ENCODE data around the gene KCTD7.
A peak's percentile ranks its signal among the peaks of the same experiment; 100 is the strongest.
"Not testable (repeated sequence)": the region's sequence is repeated elsewhere in the genome, so short reads cannot be mapped to it uniquely, and the experiment has no call there.

KCTD7 gene

DNA sequence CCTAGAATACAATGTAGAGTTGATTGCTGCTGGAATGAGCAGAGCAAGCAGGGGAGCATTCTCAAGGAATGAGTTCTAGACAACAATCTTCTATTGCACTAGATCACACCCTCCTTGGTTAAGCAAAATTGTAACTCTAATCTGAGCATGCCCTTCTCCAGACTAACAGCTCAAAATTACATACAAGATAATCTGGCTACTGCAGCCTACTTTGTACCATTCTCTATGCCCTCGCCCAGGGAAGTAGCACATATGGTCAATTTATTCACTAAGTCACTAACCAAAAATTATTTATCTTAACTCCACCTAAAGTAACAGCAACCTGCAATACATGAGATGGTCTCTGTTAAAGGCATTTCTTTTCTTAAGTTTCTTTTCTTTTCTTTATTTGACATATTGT, 42.5 kb upstream of the KCTD7 start:
- peaks cover 13% of the 10 kb centered on the region; the same call in 1 of the 2 replicates for H4K20me1 ChIP-seq (ENCODE audit: control insufficient read depth, insufficient read depth, low read depth, low read length)
- H3K9me2 ChIP-seq (replicated peaks; ENCODE audit: control insufficient read depth, low read length): no peaks in the 10 kb centered on the region

DNA sequence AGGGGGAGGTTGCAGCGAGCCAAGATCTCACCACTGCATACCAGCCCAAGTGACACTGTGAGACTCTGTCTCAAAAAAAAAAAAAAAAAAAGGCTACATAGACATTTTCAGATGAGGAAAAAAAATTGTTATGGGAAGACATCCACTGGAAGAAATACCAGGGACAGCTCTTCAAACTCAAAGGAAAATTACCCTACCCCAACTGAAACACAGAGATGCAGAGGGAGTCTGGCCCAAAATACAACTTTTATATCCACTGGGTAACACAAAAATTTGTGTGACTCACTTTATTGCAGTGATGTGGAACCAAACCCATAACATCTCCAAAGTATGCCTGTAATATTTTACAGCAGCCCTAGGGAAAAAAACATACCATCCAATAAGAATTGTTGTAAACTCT, 40.5 kb upstream of the KCTD7 start:
- not testable (repeated sequence) for H3K27ac ChIP-seq (ENCODE audit: low read depth, low read length); H3K4me2 ChIP-seq (ENCODE audit: low read length); H3K9me3 ChIP-seq (ENCODE audit: control insufficient read depth, insufficient read depth, low read length); H3K4me3 ChIP-seq (ENCODE audit: low read length); H3K27me3 ChIP-seq (ENCODE audit: control insufficient read depth, low read length); H3F3A ChIP-seq (ENCODE audit: control insufficient read depth, insufficient read depth); H3K9me2 ChIP-seq (replicated peaks; ENCODE audit: control insufficient read depth, low read length)
- Histone ChIP-seq H3K4me1 (ENCODE audit: control insufficient read depth, low read length) (peaks cover 58% of the 10 kb centered on the region), H3K36me3 (ENCODE audit: control insufficient read depth, low read length) (peaks cover 48% of the 10 kb centered on the region), H3K79me2 (ENCODE audit: control insufficient read depth, low read length) (peaks cover 100% of the 10 kb centered on the region), H4K20me1 (ENCODE audit: control insufficient read depth, insufficient read depth, low read depth, low read length) (peaks cover 17% of the 10 kb centered on the region; the same call in 1 of the 2 replicates)

More for the DNA sequence above, 42.5 kb upstream of the KCTD7 start:
- peaks cover 100% of the 10 kb centered on the region for H3K79me2 ChIP-seq (ENCODE audit: control insufficient read depth, low read length)
- H3F3A ChIP-seq (ENCODE audit: control insufficient read depth, insufficient read depth): peaks cover 6% of the 10 kb centered on the region
- no peaks in the 10 kb centered on the region for H3K27me3 ChIP-seq (ENCODE audit: control insufficient read depth, low read length)
- TF ChIP-seq, protein P1, sequence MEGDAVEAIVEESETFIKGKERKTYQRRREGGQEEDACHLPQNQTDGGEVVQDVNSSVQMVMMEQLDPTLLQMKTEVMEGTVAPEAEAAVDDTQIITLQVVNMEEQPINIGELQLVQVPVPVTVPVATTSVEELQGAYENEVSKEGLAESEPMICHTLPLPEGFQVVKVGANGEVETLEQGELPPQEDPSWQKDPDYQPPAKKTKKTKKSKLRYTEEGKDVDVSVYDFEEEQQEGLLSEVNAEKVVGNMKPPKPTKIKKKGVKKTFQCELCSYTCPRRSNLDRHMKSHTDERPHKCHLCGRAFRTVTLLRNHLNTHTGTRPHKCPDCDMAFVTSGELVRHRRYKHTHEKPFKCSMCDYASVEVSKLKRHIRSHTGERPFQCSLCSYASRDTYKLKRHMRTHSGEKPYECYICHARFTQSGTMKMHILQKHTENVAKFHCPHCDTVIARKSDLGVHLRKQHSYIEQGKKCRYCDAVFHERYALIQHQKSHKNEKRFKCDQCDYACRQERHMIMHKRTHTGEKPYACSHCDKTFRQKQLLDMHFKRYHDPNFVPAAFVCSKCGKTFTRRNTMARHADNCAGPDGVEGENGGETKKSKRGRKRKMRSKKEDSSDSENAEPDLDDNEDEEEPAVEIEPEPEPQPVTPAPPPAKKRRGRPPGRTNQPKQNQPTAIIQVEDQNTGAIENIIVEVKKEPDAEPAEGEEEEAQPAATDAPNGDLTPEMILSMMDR (IDR thresholded peaks at IDR 0.05; ENCODE audit: low read depth, low read length, poor library complexity, severe bottlenecking): no peak
- TF ChIP-seq EZH2phosphoT487 (IDR thresholded peaks at IDR 0.05; ENCODE audit: borderline replicate concordance, low read length): no peak
- no peaks in the 10 kb centered on the region for H3K9me3 ChIP-seq (ENCODE audit: control insufficient read depth, insufficient read depth, low read length)
- no peak overlapping the region for H3K27ac ChIP-seq (ENCODE audit: low read depth, low read length)
- H3K36me3 ChIP-seq (ENCODE audit: control insufficient read depth, low read length): peaks cover 60% of the 10 kb centered on the region
- H3K4me3 ChIP-seq (ENCODE audit: low read length): no peak overlapping the region
- no peak overlapping the region for H3K4me2 ChIP-seq (ENCODE audit: low read length)
- H3K4me1 ChIP-seq (ENCODE audit: control insufficient read depth, low read length): peaks cover 53% of the 10 kb centered on the region

DNA sequence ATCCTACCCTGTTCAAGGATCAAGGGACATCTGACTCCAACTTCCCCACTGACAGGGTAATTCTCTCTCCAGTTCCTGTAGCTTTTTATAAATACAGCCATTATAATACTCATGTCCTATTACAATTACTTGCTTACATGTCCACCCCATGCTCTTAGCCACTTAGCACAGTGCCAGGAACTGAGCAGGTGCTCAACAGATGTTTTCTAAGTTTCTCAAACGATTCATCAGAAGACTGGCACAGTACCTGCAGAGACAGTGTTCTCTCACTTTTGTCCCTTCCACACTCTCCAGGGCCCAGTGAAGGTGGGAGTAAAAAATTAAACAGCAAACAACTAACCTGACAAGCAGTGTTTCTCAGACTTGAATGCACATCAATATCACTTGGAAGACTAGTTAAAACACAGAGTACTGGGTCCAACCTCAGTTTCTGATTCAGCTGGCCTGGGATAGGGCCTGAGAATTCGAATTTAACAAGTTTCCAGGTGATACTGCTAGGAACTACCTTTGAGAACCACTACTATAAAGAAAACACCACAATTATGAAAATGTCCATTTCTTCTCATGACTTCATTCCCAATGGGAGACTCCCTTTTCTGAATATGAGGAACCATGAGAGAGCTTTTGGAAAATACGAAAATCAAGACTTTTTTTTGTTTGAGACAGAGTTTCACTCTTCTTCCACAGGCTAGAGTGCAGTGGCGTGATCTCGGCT, 39.7 kb upstream of the KCTD7 start:
- Histone ChIP-seq H3K36me3 (ENCODE audit: control insufficient read depth, low read length) (peaks cover 40% of the 10 kb centered on the region), H4K20me1 (ENCODE audit: control insufficient read depth, insufficient read depth, low read depth, low read length) (peaks cover 17% of the 10 kb centered on the region; the same call in 1 of the 2 replicates)

DNA sequence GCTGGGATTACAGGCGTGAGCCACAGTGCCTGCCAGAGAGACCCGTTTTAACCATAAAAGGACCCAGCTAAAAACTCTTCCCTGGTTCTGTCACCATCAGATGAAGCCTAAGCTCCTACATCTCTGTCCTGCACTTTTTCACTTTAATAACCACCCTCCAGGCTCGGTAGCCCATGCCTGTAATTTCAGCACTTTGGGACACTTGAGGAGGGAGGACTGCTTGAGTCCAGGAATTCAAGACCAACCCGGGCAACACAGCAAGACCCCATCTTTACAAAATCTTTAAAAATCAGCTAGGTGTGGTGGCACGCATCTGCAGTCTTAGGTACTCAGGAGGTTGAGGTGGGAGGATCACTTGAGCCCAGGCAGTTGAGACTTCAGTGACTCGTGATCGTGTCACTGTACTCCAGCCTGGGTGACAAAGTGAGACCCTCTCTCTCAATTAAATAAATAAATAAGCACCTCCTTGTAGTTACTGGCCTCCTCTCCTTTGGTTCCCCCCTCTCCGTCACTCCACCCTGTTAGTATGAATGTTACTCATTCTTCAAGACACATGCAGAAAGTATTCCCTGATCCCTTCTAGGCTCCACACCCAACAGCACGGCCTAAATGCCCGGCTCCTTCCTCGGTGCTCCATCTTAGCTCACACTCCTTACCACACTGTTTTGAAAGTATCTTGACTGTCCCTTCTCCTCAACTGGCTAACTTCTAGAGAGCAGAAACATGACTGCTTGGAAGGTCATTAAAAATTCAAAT, 38.2 kb upstream of the KCTD7 start:
- not testable (repeated sequence) for H3K9me3 ChIP-seq (ENCODE audit: control insufficient read depth, insufficient read depth, low read length); H3K27me3 ChIP-seq (ENCODE audit: control insufficient read depth, low read length); H3K9me2 ChIP-seq (replicated peaks; ENCODE audit: control insufficient read depth, low read length); H3F3A ChIP-seq (ENCODE audit: control insufficient read depth, insufficient read depth); H3K27ac ChIP-seq (ENCODE audit: low read depth, low read length)
- H3K79me2 ChIP-seq (ENCODE audit: control insufficient read depth, low read length): peaks cover 79% of the 10 kb centered on the region
- peak overlapping the region; percentile 72 for H3K4me2 ChIP-seq (ENCODE audit: low read length)
- peaks cover 13% of the 10 kb centered on the region; the same call in 1 of the 2 replicates for H4K20me1 ChIP-seq (ENCODE audit: control insufficient read depth, insufficient read depth, low read depth, low read length)
- H3K36me3 ChIP-seq (ENCODE audit: control insufficient read depth, low read length): peaks cover 28% of the 10 kb centered on the region
- H3K4me3 ChIP-seq (ENCODE audit: low read length): peak overlapping the region; percentile 87
- peaks cover 38% of the 10 kb centered on the region for H3K4me1 ChIP-seq (ENCODE audit: control insufficient read depth, low read length)

More for the DNA sequence above, 39.7 kb upstream of the KCTD7 start:
- H3K27me3 ChIP-seq (ENCODE audit: control insufficient read depth, low read length); H3K4me3 ChIP-seq (ENCODE audit: low read length); H3K9me2 ChIP-seq (replicated peaks; ENCODE audit: control insufficient read depth, low read length); H3F3A ChIP-seq (ENCODE audit: control insufficient read depth, insufficient read depth); H3K9me3 ChIP-seq (ENCODE audit: control insufficient read depth, insufficient read depth, low read length); H3K27ac ChIP-seq (ENCODE audit: low read depth, low read length): not testable (repeated sequence)
- peak overlapping the region; percentile 72 for H3K4me2 ChIP-seq (ENCODE audit: low read length)
- H3K79me2 ChIP-seq (ENCODE audit: control insufficient read depth, low read length): peaks cover 94% of the 10 kb centered on the region
- peaks cover 53% of the 10 kb centered on the region for H3K4me1 ChIP-seq (ENCODE audit: control insufficient read depth, low read length)

DNA sequence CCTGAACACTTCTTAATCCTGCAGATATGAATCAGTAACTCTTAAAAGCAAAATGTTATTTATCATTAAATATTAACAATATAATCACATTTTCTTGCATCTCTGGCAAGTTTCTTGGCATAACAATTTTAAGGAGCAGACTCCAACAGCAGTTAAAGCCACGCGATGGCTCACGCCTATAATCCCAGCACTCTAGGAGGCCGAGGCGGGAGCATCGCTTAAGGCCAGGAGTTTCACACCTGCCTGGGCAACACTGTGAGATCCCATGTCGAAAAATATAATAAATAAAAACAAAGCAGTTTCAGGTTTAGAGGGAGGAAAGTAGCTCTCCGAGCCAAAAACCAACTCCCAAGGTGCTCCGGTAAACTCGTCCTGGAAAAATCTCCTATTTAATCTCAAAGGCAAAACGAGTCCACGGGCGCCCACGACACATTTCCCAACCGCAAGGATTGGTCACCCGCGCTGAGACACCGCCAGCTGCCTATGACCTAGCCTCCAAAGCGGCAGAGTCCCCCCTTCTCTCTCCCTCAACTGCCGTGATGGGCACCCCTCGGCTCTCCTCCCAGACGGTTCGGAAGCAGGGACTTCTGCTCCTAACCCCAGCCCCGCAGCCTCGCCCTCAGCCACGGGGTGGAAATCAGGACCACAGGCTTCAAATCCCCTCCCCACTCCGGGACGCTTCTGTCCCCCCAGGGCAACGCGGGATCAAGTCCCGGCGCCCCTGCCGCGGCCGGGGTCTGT, 37.5 kb upstream of the KCTD7 start:
- H3K4me1 ChIP-seq (ENCODE audit: control insufficient read depth, low read length): peaks cover 36% of the 10 kb centered on the region
- not testable (repeated sequence) for H3F3A ChIP-seq (ENCODE audit: control insufficient read depth, insufficient read depth); H3K9me2 ChIP-seq (replicated peaks; ENCODE audit: control insufficient read depth, low read length); H3K27me3 ChIP-seq (ENCODE audit: control insufficient read depth, low read length); H3K9me3 ChIP-seq (ENCODE audit: control insufficient read depth, insufficient read depth, low read length)
- peaks cover 72% of the 10 kb centered on the region for H3K79me2 ChIP-seq (ENCODE audit: control insufficient read depth, low read length)
- H3K27ac ChIP-seq (ENCODE audit: low read depth, low read length): peak overlapping the region; percentile 48
- H3K4me2 ChIP-seq (ENCODE audit: low read length): peak overlapping the region; percentile 72
- peaks cover 25% of the 10 kb centered on the region for H3K36me3 ChIP-seq (ENCODE audit: control insufficient read depth, low read length)
- H4K20me1 ChIP-seq (ENCODE audit: control insufficient read depth, insufficient read depth, low read depth, low read length): peaks cover 13% of the 10 kb centered on the region; the same call in 1 of the 2 replicates
- H3K4me3 ChIP-seq (ENCODE audit: low read length): peak overlapping the region; percentile 87
